GM18909 (cell line): Measurements from ENCODE around the gene MDM2.

Experiments used
- ATAC-seq: cut with Tn5 transposase; IDR thresholded peaks from one replicate; pipeline ENCODE4 v1.9.1; 2021; ENCODE audit warnings: mild to moderate bottlenecking; ENCODE audit not compliant: unreplicated experiment, poor library complexity

The MDM2 gene

GRCh38 chr12:68896881-68897540 lies 89.0 kb downstream of the MDM2 start:
- no peak for ATAC-seq

- ATAC-seq = no peak
Measured at GRCh38 chr12:68899251-68899771, 91.3 kb downstream of the MDM2 start.

GRCh38 chr12:68900241-68900640 lies 92.3 kb downstream of the MDM2 start:
- no peak for ATAC-seq
